GM13976 (cell line): ENCODE measurements around the gene EML6.
A peak's percentile ranks its signal among the peaks of the same experiment; 100 is the strongest.

Experiments used
- DNase-seq: peaks from one replicate; pipeline ENCODE4 v3.0.0; 2012; ENCODE audit warnings: low spot score
- in situ Hi-C: fragments of 300-500 bp; cut with MboI; formaldehyde crosslinking; loops from one replicate; pipeline ENCODE4 v1.12.0; 2022; ENCODE audit warnings: low sequenced_read_pairs, mixed read lengths, inconsistent platforms; ENCODE audit not compliant: unreplicated experiment
- TF ChIP-seq, protein P1 (sequence below): IDR thresholded peaks from 2 replicates; pipeline ENCODE4 v1.5.1; 2012; ENCODE audit warnings: borderline replicate concordance, mild to moderate bottlenecking; ENCODE audit not compliant: insufficient read depth; ENCODE audit errors: extremely low read depth, missing control alignments, control extremely low read depth

The EML6 gene

DNA sequence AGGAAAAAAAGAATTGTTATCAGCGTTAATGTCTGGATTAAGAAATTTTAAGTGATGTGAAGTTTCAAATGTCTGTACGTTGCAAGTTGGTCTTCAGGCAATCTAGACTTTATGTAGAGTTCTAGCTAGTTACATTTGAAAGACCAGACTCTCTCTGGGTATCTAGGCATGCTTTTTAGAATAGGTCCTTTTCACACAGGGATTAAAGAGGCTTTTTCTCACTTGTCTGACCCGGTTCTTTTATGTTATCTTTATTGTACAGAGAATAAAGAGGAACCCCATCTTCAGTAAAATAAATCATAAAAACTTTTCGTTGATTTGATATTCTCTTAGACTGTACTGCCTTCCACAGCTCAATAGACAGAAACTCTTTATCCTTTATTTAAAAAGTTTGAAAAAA lies 8.5 kb upstream of the EML6 start:
- in situ Hi-C loops, result loop anchor here (25.0 kb wide), 1 partner anchor 603 kb away; the partner anchor contains the start of gene ACYP2
- TF ChIP-seq, protein P1, sequence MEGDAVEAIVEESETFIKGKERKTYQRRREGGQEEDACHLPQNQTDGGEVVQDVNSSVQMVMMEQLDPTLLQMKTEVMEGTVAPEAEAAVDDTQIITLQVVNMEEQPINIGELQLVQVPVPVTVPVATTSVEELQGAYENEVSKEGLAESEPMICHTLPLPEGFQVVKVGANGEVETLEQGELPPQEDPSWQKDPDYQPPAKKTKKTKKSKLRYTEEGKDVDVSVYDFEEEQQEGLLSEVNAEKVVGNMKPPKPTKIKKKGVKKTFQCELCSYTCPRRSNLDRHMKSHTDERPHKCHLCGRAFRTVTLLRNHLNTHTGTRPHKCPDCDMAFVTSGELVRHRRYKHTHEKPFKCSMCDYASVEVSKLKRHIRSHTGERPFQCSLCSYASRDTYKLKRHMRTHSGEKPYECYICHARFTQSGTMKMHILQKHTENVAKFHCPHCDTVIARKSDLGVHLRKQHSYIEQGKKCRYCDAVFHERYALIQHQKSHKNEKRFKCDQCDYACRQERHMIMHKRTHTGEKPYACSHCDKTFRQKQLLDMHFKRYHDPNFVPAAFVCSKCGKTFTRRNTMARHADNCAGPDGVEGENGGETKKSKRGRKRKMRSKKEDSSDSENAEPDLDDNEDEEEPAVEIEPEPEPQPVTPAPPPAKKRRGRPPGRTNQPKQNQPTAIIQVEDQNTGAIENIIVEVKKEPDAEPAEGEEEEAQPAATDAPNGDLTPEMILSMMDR, result no peak
- no peak for DNase-seq

DNA sequence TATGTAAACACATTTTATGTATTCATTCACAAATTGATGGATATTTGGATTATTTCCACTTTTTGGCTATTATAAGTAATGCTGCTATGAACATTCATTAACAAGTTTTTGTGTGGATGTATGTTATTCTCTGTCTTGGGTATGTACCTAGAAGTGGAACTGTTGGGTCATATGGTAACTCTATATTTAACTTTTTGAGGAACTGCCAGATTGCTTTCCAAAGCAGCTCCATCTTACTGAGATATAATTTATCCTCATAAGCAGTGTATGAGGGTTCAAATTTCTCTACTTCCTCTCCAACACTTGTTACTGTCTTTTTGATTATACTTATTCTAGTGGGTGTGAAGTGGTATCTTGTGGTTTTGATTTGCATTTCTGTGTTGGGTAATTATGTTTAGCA lies 7.1 kb upstream of the EML6 start:
- TF ChIP-seq, protein P1, result no peak
- in situ Hi-C loops, result loop anchor here (25.0 kb wide), 1 partner anchor 604 kb away; the partner anchor contains the start of gene ACYP2
- DNase-seq, result no peak

DNA sequence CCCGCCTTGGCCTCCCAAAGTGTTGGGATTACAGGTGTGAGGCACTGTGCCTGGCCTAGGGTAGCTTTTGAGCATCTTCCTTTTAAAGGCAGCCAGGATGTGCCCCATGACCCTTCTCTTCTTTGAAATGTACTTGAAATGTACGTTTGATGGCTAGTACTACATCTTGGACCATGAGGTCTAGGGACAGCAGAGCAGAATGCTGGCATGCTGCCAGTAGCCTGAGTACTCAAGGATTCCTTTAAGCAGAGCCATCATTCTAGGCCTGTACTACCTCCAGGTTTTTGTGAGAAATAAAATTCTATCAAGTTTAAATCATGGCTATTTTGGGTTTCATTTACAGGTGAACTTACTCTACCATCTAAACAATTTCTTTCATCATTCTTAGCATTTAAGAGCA lies 2.9 kb upstream of the EML6 start:
- TF ChIP-seq, protein P1, result no peak
- in situ Hi-C loops, result loop anchor here (25.0 kb wide), 1 partner anchor 608 kb away; the partner anchor contains the start of gene ACYP2
- DNase-seq, result no peak

DNA sequence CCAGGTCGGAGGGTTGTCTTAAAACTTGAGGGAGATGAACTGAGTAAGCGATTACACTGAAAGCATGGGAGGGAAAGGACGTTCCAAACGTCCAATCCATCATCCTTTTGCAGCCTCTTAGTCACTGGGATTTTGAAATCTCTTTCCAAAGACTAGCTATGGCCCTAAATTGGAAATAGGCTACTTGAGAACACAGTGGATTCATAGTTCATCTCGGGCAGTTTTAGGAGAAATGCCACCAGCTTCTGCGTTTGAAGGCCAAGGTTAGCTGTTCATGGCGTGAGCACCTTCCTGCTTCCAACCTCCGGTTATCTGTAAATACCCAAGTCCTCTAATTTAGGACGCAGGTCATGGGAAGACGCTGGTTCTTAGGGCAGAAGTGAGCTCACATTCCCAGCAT lies 821 bp upstream of the EML6 start:
- in situ Hi-C loops, result loop anchor here (25.0 kb wide), 1 partner anchor 610 kb away; the partner anchor contains the start of gene ACYP2
- TF ChIP-seq, protein P1, result no peak
- no peak for DNase-seq

DNA sequence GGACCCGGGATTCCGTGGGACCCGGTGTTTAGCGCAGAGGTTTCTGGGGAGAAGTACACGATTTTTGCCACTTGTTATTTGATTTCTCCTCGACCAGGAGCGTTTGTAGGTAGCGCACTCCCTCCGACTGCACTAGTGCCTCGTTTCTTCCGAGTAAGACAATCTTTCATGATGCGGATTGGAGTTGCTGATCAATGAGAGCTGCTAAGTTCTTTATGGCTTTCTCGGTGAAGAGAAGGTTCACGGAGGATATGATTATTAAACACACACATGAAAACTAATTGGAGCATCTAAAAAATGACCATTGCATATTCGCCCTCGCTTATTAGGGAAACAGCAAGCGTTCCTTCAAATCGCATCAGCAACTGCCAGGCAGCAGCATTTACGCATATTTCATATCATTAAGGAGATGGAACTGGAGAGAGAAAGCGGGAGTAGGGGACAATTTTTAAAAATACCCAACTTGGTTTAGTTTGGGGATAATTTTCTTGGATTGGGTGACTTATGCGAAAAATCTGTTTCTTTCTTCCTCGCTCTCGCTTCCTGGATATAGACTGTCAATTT lies 616 bp downstream of the EML6 start:
- no peak for DNase-seq
- in situ Hi-C loops, result loop anchor here (25.0 kb wide), 1 partner anchor 612 kb away; the partner anchor contains the start of gene ACYP2
- TF ChIP-seq, protein P1, result no peak

DNA sequence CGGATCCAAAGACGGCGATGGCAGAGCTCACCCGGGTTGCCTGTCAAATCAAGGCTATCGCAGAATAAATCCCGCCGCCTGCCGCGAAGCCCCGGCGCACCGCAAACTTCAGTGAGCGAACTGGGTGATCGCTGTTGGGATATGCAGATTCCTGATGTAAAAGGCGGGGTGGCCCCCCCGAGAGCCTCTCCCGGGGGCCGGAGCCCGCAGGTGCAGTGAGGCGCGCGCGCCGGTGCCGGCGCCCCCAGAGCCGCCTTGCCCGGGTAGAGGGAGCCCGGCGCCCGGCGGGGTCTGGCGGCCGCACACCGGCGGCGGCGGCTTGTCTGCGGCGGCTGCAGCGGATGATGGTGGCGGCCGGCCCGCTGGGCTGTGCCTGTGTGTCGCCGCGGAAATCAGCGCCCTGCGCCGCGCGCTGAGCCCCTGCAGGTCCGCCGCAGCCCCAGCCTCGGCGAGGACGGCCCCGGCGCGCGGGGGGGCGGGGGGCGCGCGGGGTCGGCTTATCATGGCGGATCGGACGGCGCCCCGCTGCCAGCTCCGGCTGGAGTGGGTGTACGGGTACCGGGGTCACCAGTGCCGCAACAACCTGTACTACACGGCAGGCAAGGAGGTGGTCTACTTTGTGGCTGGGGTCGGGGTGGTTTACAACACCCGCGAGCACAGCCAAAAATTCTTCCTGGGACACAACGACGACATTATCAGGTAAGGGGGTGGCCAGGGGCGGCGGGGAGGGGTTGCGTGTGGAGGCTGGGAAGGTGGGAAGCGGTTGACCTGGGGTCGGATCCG lies 1.3 kb downstream of the EML6 start:
- in situ Hi-C loops, result loop anchor here (25.0 kb wide), 1 partner anchor 612 kb away; the partner anchor contains the start of gene ACYP2
- peak; percentile 55 for DNase-seq
- TF ChIP-seq, protein P1, result no peak
